ENCODE data around the gene BSCL2.

DNA sequence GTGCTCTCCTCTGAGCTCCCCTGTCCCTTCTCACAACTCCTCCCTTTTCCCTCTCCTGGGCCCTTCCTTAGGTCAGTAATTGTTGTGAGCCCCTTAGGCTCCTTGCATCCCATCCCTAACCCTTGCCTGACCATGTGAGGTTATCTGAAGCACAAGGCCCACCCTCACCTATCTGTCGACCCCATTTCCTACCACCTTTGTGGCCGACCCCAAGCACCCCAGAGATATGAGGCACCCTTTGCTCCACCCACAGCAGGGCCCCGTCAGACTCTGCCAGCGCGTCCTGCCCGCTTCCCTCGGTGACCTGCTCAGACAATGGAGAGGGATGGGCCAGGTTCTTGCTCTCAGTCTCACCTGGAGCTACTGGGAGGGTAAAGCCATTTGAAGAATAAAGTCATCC lies 1.6 kb upstream of the BSCL2 start:
- TF ChIP-seq CTCF (IDR thresholded peaks at IDR 0.05; ENCODE audit: extremely low read depth in 1 of 2, insufficient read depth in 1 of 2, low read depth in 1 of 2, low read length in 2 of 2) (no peak), POLR2A (IDR thresholded peaks at IDR 0.05; ENCODE audit: low read depth, low read length) (no peak)

Measured in endothelial cell of umbilical vein (primary cell).